Activated naive CD4-positive, alpha-beta T cell treated with anti-CD3 and anti-CD28 coated beads, Interleukin-2, amount 10 ng/mL, durations not matched to agents 7 days and 5 days (primary cell): ENCODE results near the gene PBX1.

Experiments used
- CTCF ChIA-PET: fragments of 350-600 bp; sonication (Branson Sonifier 250); formaldehyde crosslinking; loops from one replicate; lab custom pipeline; 2021; ENCODE audit warnings: antibody characterized with exemption; lab: Charles Lee
- DNase-seq: peaks from one replicate; pipeline ENCODE4 v3.0.0-alpha.2; 2020
- H3K27ac Mint-ChIP-seq: one replicate; pipeline ENCODE4 v1.8.0; 2021; ENCODE audit warnings: mild to moderate bottlenecking, moderate library complexity, mixed read lengths
- H3K27me3 Mint-ChIP-seq: one replicate; pipeline ENCODE4 v1.8.0; 2021; ENCODE audit warnings: mild to moderate bottlenecking, mixed read lengths
- H3K36me3 Mint-ChIP-seq: one replicate; pipeline ENCODE4 v1.8.0; 2021; ENCODE audit warnings: mixed read lengths
- H3K4me1 Mint-ChIP-seq: one replicate; pipeline ENCODE4 v1.8.0; 2021; ENCODE audit warnings: mixed read lengths
- H3K4me3 Mint-ChIP-seq: one replicate; pipeline ENCODE4 v1.8.0; 2021; ENCODE audit warnings: mild to moderate bottlenecking, moderate library complexity, mixed read lengths
- H3K9me3 Mint-ChIP-seq: one replicate; pipeline ENCODE4 v1.8.0; 2021; ENCODE audit warnings: mixed read lengths

PBX1 gene

GRCh38 chr1:164742745-164743144, 183.8 kb downstream of the PBX1 start:
- no peaks in the 10 kb centered on the region for H3K4me1 Mint-ChIP-seq
- CTCF ChIA-PET = no interaction called here
- H3K27ac Mint-ChIP-seq = no peak overlapping the region
- H3K9me3 Mint-ChIP-seq = no peaks in the 10 kb centered on the region
- no peaks in the 10 kb centered on the region for H3K27me3 Mint-ChIP-seq
- no peak for DNase-seq
- no peaks in the 10 kb centered on the region for H3K36me3 Mint-ChIP-seq
- H3K4me3 Mint-ChIP-seq = no peak overlapping the region

GRCh38 chr1:164743976-164744375, 185.0 kb downstream of the PBX1 start:
- Mint-ChIP-seq H3K4me1 (no peaks in the 10 kb centered on the region), H3K27ac (no peak overlapping the region), H3K9me3 (no peaks in the 10 kb centered on the region), H3K36me3 (no peaks in the 10 kb centered on the region), H3K27me3 (no peaks in the 10 kb centered on the region), H3K4me3 (no peak overlapping the region)
- no peak for DNase-seq
- CTCF ChIA-PET = no interaction called here

DNA sequence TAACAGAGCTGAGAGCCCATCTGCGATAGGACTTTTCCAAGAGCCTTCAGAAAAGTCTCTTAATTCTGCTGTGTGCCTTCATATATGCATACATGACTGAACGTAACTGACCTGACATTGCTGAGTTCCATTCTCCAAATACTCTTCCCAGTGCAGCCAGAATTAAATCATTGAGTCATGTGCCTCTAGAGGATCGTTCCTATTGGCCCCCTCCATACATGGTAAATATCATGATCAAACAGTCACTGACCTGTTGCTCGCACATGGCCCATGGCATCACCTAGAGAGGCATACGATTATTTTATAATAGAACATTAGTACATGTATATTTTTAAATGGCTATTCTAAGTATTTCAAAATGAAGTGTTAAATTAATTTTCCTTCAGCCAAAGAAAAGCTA, 186.8 kb downstream of the PBX1 start:
- no peak for DNase-seq
- CTCF ChIA-PET = interaction anchor here (1.5 kb wide), 1 partner anchor 42 kb away, joined by 5 read pairs; no protein-coding TSS in a partner anchor

GRCh38 chr1:164746632-164747031, 187.6 kb downstream of the PBX1 start:
- DNase-seq = no peak
- Mint-ChIP-seq H3K4me1 (no peaks in the 10 kb centered on the region), H3K27ac (no peak overlapping the region), H3K9me3 (no peaks in the 10 kb centered on the region), H3K4me3 (no peak overlapping the region), H3K27me3 (no peaks in the 10 kb centered on the region), H3K36me3 (no peaks in the 10 kb centered on the region)
- CTCF ChIA-PET = interaction anchor here (1.5 kb wide), 1 partner anchor 41 kb away, joined by 5 read pairs; no protein-coding TSS in a partner anchor

More for the DNA sequence above, 186.8 kb downstream of the PBX1 start:
- H3K4me3 Mint-ChIP-seq = no peak overlapping the region
- H3K9me3 Mint-ChIP-seq = no peaks in the 10 kb centered on the region
- H3K4me1 Mint-ChIP-seq = no peaks in the 10 kb centered on the region
- no peak overlapping the region for H3K27ac Mint-ChIP-seq
- H3K27me3 Mint-ChIP-seq = no peaks in the 10 kb centered on the region
- H3K36me3 Mint-ChIP-seq = no peaks in the 10 kb centered on the region

- Mint-ChIP-seq H3K27ac (no peak overlapping the region), H3K36me3 (no peaks in the 10 kb centered on the region), H3K9me3 (no peaks in the 10 kb centered on the region), H3K4me3 (no peak overlapping the region), H3K27me3 (no peaks in the 10 kb centered on the region), H3K4me1 (no peaks in the 10 kb centered on the region)
- CTCF ChIA-PET = interaction anchor here (0.6 kb wide), 1 partner anchor 10 kb away, joined by 3 read pairs; no protein-coding TSS in a partner anchor
- DNase-seq = no peak
Observed at GRCh38 chr1:164748253-164748899, 189.4 kb downstream of the PBX1 start.

- Mint-ChIP-seq H3K9me3 (no peaks in the 10 kb centered on the region), H3K36me3 (no peaks in the 10 kb centered on the region), H3K4me3 (no peak overlapping the region), H3K27ac (no peak overlapping the region), H3K4me1 (no peaks in the 10 kb centered on the region), H3K27me3 (no peaks in the 10 kb centered on the region)
- DNase-seq = no peak
- CTCF ChIA-PET = no interaction called here
Observed at GRCh38 chr1:164753521-164754077, 194.6 kb downstream of the PBX1 start.

- Mint-ChIP-seq H3K4me1 (no peaks in the 10 kb centered on the region), H3K36me3 (no peaks in the 10 kb centered on the region), H3K9me3 (no peaks in the 10 kb centered on the region), H3K27me3 (no peaks in the 10 kb centered on the region), H3K4me3 (no peak overlapping the region), H3K27ac (no peak overlapping the region)
- no peak for DNase-seq
- CTCF ChIA-PET = no interaction called here
Observed at GRCh38 chr1:164754088-164754600, 195.2 kb downstream of the PBX1 start.

- Mint-ChIP-seq H3K9me3 (no peaks in the 10 kb centered on the region), H3K4me3 (no peak overlapping the region), H3K4me1 (no peaks in the 10 kb centered on the region), H3K27ac (no peak overlapping the region), H3K36me3 (no peaks in the 10 kb centered on the region), H3K27me3 (no peaks in the 10 kb centered on the region)
- CTCF ChIA-PET = no interaction called here
- DNase-seq = no peak
Observed at GRCh38 chr1:164755690-164756089, 196.7 kb downstream of the PBX1 start.

- CTCF ChIA-PET = no interaction called here
- Mint-ChIP-seq H3K27ac (no peak overlapping the region), H3K27me3 (no peaks in the 10 kb centered on the region), H3K4me1 (no peaks in the 10 kb centered on the region), H3K9me3 (no peaks in the 10 kb centered on the region), H3K36me3 (no peaks in the 10 kb centered on the region), H3K4me3 (no peak overlapping the region)
- DNase-seq = no peak
Observed at GRCh38 chr1:164756741-164757140, 197.8 kb downstream of the PBX1 start.

GRCh38 chr1:164757625-164758024, 198.6 kb downstream of the PBX1 start:
- no peak overlapping the region for H3K27ac Mint-ChIP-seq
- no peaks in the 10 kb centered on the region for H3K4me1 Mint-ChIP-seq
- no peaks in the 10 kb centered on the region for H3K9me3 Mint-ChIP-seq
- CTCF ChIA-PET = no interaction called here
- no peak overlapping the region for H3K4me3 Mint-ChIP-seq
- DNase-seq = no peak
- no peaks in the 10 kb centered on the region for H3K27me3 Mint-ChIP-seq
- no peaks in the 10 kb centered on the region for H3K36me3 Mint-ChIP-seq

DNA sequence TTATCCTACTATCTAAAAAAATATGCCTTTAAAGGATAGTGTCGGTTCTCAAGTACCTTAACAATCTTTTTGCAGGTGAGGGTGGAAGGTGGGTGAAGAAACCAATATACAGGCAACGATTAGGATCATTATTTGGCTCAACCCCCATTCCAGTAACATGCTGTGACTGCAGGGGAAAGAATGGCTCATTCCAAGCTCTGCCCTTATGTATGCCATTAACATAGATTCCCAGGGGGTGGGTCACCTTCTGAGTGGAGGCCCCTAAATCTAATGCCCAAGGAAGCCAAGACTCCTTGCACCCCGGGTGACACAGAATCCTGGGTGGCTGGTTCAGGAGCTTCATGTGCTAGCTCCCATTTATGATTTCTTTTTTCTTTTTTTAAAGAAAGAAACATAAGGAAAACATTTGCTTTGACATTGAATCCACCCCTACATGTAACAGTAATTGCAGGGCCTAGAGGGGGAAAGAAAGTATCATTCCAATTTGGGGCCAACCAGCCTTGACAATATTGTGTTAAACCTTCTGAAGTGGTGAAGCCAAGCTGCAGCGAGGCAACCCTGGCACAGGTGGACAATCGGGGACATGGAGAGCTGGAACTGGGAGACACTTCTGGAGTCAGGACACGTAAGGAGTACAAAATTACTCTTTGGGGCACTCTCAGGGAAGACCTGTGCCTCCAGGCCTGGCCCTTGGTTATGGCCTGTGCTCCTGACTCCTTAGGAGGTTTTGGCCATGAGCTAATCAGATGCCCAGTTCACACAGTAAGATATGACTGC, 200.3 kb downstream of the PBX1 start:
- CTCF ChIA-PET = interaction anchor here (0.7 kb wide), 1 partner anchor 10 kb away, joined by 3 read pairs; no protein-coding TSS in a partner anchor
- H3K27ac Mint-ChIP-seq = no peak overlapping the region
- no peaks in the 10 kb centered on the region for H3K27me3 Mint-ChIP-seq
- H3K4me1 Mint-ChIP-seq = no peaks in the 10 kb centered on the region
- H3K4me3 Mint-ChIP-seq = no peak overlapping the region
- no peaks in the 10 kb centered on the region for H3K36me3 Mint-ChIP-seq
- H3K9me3 Mint-ChIP-seq = no peaks in the 10 kb centered on the region
- no peak for DNase-seq

GRCh38 chr1:164759979-164760469, 201.0 kb downstream of the PBX1 start:
- Mint-ChIP-seq H3K9me3 (no peaks in the 10 kb centered on the region), H3K4me1 (no peaks in the 10 kb centered on the region), H3K36me3 (no peaks in the 10 kb centered on the region), H3K27ac (no peak overlapping the region), H3K27me3 (no peaks in the 10 kb centered on the region), H3K4me3 (no peak overlapping the region)
- no peak for DNase-seq
- CTCF ChIA-PET = no interaction called here

- Mint-ChIP-seq H3K4me1 (no peaks in the 10 kb centered on the region), H3K9me3 (no peaks in the 10 kb centered on the region), H3K4me3 (no peak overlapping the region), H3K36me3 (no peaks in the 10 kb centered on the region), H3K27me3 (no peaks in the 10 kb centered on the region), H3K27ac (no peak overlapping the region)
- DNase-seq = no peak
- CTCF ChIA-PET = no interaction called here
Observed at GRCh38 chr1:164760569-164760968, 201.6 kb downstream of the PBX1 start.

GRCh38 chr1:164761009-164761408, 202.0 kb downstream of the PBX1 start:
- Mint-ChIP-seq H3K36me3 (no peaks in the 10 kb centered on the region), H3K4me3 (no peak overlapping the region), H3K27me3 (no peaks in the 10 kb centered on the region), H3K27ac (no peak overlapping the region), H3K4me1 (no peaks in the 10 kb centered on the region), H3K9me3 (no peaks in the 10 kb centered on the region)
- CTCF ChIA-PET = no interaction called here
- no peak for DNase-seq
